Lung (tissue), 12 donors: ENCODE data around the gene KCTD17. TPM values are rescaled to one million over a fixed set of nuclear protein-coding genes. Genes with fewer than 3 reads are reported as not detected.
"Not testable (repeated sequence)": the region's sequence is repeated elsewhere in the genome, so short reads cannot be mapped to it uniquely, and the experiment has no call there.

Experiments used
- ATAC-seq: fragments of 200-7000 bp; cut with Tn5 transposase; one replicate; pipeline ENCODE4 v1.9.1; 2020; ENCODE audit warnings: moderate number of reproducible peaks; ENCODE audit not compliant: insufficient read depth, low FRiP score
- DNase-seq, 3 donors: peaks; one replicate each; pipeline ENCODE4 v3.0.0-alpha.2; 2013 to 2017
- H3K27ac ChIP-seq, 2 donors: one replicate each; pipeline ENCODE4 v1.5.1; 2013; ENCODE audit warnings: mild to moderate bottlenecking in 2 of 2, moderate library complexity in 2 of 2, control low read depth in 1 of 2, inconsistent platforms in 1 of 2, low read depth in 1 of 2, low read length in 1 of 2
- H3K27me3 ChIP-seq, 3 donors: one replicate each; pipeline ENCODE4 v1.5.1; 2013; ENCODE audit warnings: low read length in 2 of 3; ENCODE audit not compliant: control insufficient read depth in 3 of 3, insufficient read depth in 3 of 3
- H3K36me3 ChIP-seq, 4 donors: one replicate each; pipeline ENCODE4 v1.5.1; 2013; ENCODE audit warnings: low read length in 4 of 4, mild to moderate bottlenecking in 1 of 4, moderate library complexity in 1 of 4; ENCODE audit not compliant: control insufficient read depth in 4 of 4, insufficient read depth in 4 of 4
- H3K4me1 ChIP-seq, 5 donors: one replicate each; pipeline ENCODE4 v1.5.1; 2013; ENCODE audit warnings: low read length in 5 of 5, mild to moderate bottlenecking in 2 of 5, moderate library complexity in 1 of 5; ENCODE audit not compliant: control insufficient read depth in 5 of 5, insufficient read depth in 5 of 5
- H3K4me3 ChIP-seq: one replicate; pipeline ENCODE4 v1.5.1; 2013; ENCODE audit warnings: mild to moderate bottlenecking, control low read depth, moderate library complexity
- H3K9ac ChIP-seq, 2 donors: one replicate each; pipeline ENCODE4 v1.5.1; 2013; ENCODE audit warnings: low read length in 2 of 2, control low read depth in 1 of 2; ENCODE audit not compliant: insufficient read depth in 1 of 2
- H3K9me3 ChIP-seq, 4 donors: one replicate each; pipeline ENCODE4 v1.5.1; 2013; ENCODE audit warnings: low read length in 3 of 4, mild to moderate bottlenecking in 1 of 4, moderate library complexity in 1 of 4; ENCODE audit not compliant: control insufficient read depth in 4 of 4, insufficient read depth in 3 of 4
- CTCF ChIP-seq: IDR thresholded peaks from 2 replicates; pipeline ENCODE4 v1.5.1; 2012; ENCODE audit warnings: mild to moderate bottlenecking; ENCODE audit errors: control extremely low read depth, extremely low read depth
- WGBS, 2 donors: extraction: QIAGEN DNeasy Blood & Tissue Kit; methylation state at CpG; one replicate each; pipeline ENCODE4 v1.1.7; 2013; 5-methylcytosine and 5-hydroxymethylcytosine counted together
- polyA plus RNA-seq, 2 donors: library from polyadenylated mRNA; stranded (reverse); fragments of 200-250 nt; gene quantifications; one replicate each; pipeline ENCODE4 v1.2.1, GENCODE V29; 2013
- total RNA-seq, 2 donors: library from RNA; depleted of rRNA in 1 of 2; stranded (reverse); fragments of >200 nt in 1 of 2; gene quantifications; one replicate each; pipeline ENCODE4 v1.2.1, GENCODE V29; 2014 to 2021
- donor health status: control.
- donor health status: control.
- donor health status: Bipolar disorder and iron deficiency.
- donor health status: healthy.
- donor health status: DM: yes; HTN: yes; CAD: no.

KCTD17 gene
- total and polyA plus RNA-seq, 4 donors = 9.7 to 26.0 (median 18.3) TPM

- ATAC-seq (no peak), DNase-seq (no peak)
- TF ChIP-seq CTCF = no peak
- no peak overlapping the region for H3K4me3 ChIP-seq
- H3K27me3 ChIP-seq = peaks cover 0 to 28% (median 8%) of the 10 kb centered on the region in 3 donors
- H3K36me3 ChIP-seq = no peaks in the 10 kb centered on the region
- no peaks in the 10 kb centered on the region for H3K4me1 ChIP-seq
- WGBS, 2 donors = 23 to 28% methylated on average over 7 to 11 of the region's 11 CpGs
- no peak overlapping the region for H3K27ac ChIP-seq
- no peak overlapping the region for H3K9ac ChIP-seq
- peaks cover 0 to 5% (median 0%) of the 10 kb centered on the region in 4 donors for H3K9me3 ChIP-seq
Observed at GRCh38 chr22:37069319-37069718, 17.8 kb downstream of the KCTD17 start.

GRCh38 chr22:37069719-37070118 lies 18.2 kb downstream of the KCTD17 start:
- Histone ChIP-seq H3K4me1 (no peaks in the 10 kb centered on the region), H3K27ac (no peak overlapping the region), H3K36me3 (no peaks in the 10 kb centered on the region), H3K9me3 (peaks cover 0 to 5% (median 0%) of the 10 kb centered on the region in 4 donors), H3K27me3 (peaks cover 0 to 32% (median 8%) of the 10 kb centered on the region in 3 donors), H3K9ac (no peak overlapping the region), H3K4me3 (no peak overlapping the region)
- no peak for ATAC-seq
- no peak for DNase-seq
- TF ChIP-seq CTCF = no peak
- 76 to 80% methylated on average over 9 of the region's 9 CpGs for WGBS, 2 donors

GRCh38 chr22:37070334-37070733 lies 18.8 kb downstream of the KCTD17 start:
- Histone ChIP-seq H3K4me1 (no peaks in the 10 kb centered on the region), H3K27me3 (peaks cover 0 to 36% (median 8%) of the 10 kb centered on the region in 3 donors), H3K27ac (no peak overlapping the region), H3K9me3 (peaks cover 0 to 5% (median 0%) of the 10 kb centered on the region in 4 donors), H3K36me3 (no peaks in the 10 kb centered on the region), H3K9ac (no peak overlapping the region), H3K4me3 (no peak overlapping the region)
- DNase-seq (no peak), ATAC-seq (no peak)
- WGBS, 2 donors = 72 to 89% methylated on average over 8 of the region's 8 CpGs
- no peak for TF ChIP-seq CTCF

GRCh38 chr22:37070744-37071143 lies 19.2 kb downstream of the KCTD17 start:
- no peak for TF ChIP-seq CTCF
- WGBS, 2 donors = 47 to 51% methylated on average over 9 of the region's 9 CpGs
- no peak for DNase-seq
- Histone ChIP-seq H3K36me3 (no peaks in the 10 kb centered on the region), H3K4me3 (no peak overlapping the region), H3K9ac (no peak overlapping the region), H3K27ac (no peak overlapping the region), H3K9me3 (peaks cover 0 to 5% (median 0%) of the 10 kb centered on the region in 4 donors), H3K4me1 (no peaks in the 10 kb centered on the region), H3K27me3 (peaks cover 0 to 36% (median 8%) of the 10 kb centered on the region in 3 donors)
- no peak for ATAC-seq

- DNase-seq = peak in 1 of 3 donors; percentile 57
- not testable (repeated sequence) for H3K4me1 ChIP-seq, ATAC-seq, H3K36me3 ChIP-seq, H3K4me3 ChIP-seq, H3K9ac ChIP-seq, H3K9me3 ChIP-seq, H3K27ac ChIP-seq
- H3K27me3 ChIP-seq = peaks cover 0 to 38% (median 8%) of the 10 kb centered on the region in 3 donors
- WGBS, 2 donors = 92 to 98% methylated on average over 5 of the region's 5 CpGs
Observed at GRCh38 chr22:37071850-37072592, 20.5 kb downstream of the KCTD17 start.
